CD14-positive monocyte (primary cell): ENCODE results near the gene TRAT1. TPM values are rescaled to one million over a fixed set of nuclear protein-coding genes. Genes with fewer than 3 reads are reported as not detected.

Experiments used
- DNase-seq, 3 donors: peaks; one replicate each; pipeline ENCODE4 v3.0.0-alpha.2; 2011 to 2022
- H2AFZ ChIP-seq: 2 replicates; pipeline ENCODE4 v1.6.0; 2012; ENCODE audit warnings: mild to moderate bottlenecking, low read depth, low read length, inconsistent platforms; ENCODE audit not compliant: insufficient read depth, poor library complexity, severe bottlenecking
- H3K27ac ChIP-seq, 2 donors: 1 replicate in 1 of 2; 2 replicates in 1 of 2; pipeline ENCODE4 v1.5.1; 2012 to 2013; ENCODE audit warnings: low read length in 2 of 2, control low read depth in 1 of 2, inconsistent platforms in 1 of 2, low read depth in 1 of 2, mild to moderate bottlenecking in 1 of 2
- H3K27me3 ChIP-seq, 2 donors: one replicate each; pipeline versions ENCODE4 v1.6.0 to v1.6.1; 2011 to 2013; ENCODE audit warnings: low read length in 2 of 2; ENCODE audit not compliant: control insufficient read depth in 2 of 2, insufficient read depth in 2 of 2
- H3K36me3 ChIP-seq, 2 donors: replicated peaks in 1 of 2; 1 replicate in 1 of 2; 2 replicates in 1 of 2; pipeline versions ENCODE4 v1.5.1 to v1.6.1; 2012 to 2013; ENCODE audit warnings: low read length in 2 of 2, control low read depth in 1 of 2, inconsistent platforms in 1 of 2, mild to moderate bottlenecking in 1 of 2; ENCODE audit not compliant: insufficient read depth in 2 of 2, control insufficient read depth in 1 of 2
- H3K4me1 ChIP-seq, 2 donors: 1 replicate in 1 of 2; 2 replicates in 1 of 2; pipeline versions ENCODE4 v1.5.1 to v1.6.1; 2012 to 2013; ENCODE audit warnings: low read length in 2 of 2, control low read depth in 1 of 2, inconsistent platforms in 1 of 2, mild to moderate bottlenecking in 1 of 2, moderate library complexity in 1 of 2; ENCODE audit not compliant: insufficient read depth in 2 of 2, control insufficient read depth in 1 of 2
- H3K4me2 ChIP-seq: replicated peaks from 2 replicates; pipeline ENCODE3; 2012; ENCODE audit warnings: low read length, moderate library complexity, mild to moderate bottlenecking; ENCODE audit not compliant: poor library complexity, severe bottlenecking; ENCODE audit errors: extremely low read depth
- H3K4me3 ChIP-seq, 3 experiments: fragments of 200-600 bp in 1 of 3; sonication (generic) in 1 of 3; replicated peaks in 1 of 3; 1 replicate in 2 of 3; 2 replicates in 1 of 3; pipeline ENCODE4 v1.5.1; 2011 to 2013; ENCODE audit warnings: low read length in 3 of 3, mild to moderate bottlenecking in 3 of 3, control low read depth in 2 of 3, low read depth in 2 of 3, inconsistent platforms in 1 of 3, moderate library complexity in 1 of 3
- H3K79me2 ChIP-seq: 2 replicates; pipeline ENCODE4 v1.6.0; 2012; ENCODE audit warnings: mild to moderate bottlenecking, control low read depth, inconsistent platforms, low read length, moderate library complexity; ENCODE audit not compliant: insufficient read depth
- H3K9ac ChIP-seq: 2 replicates; pipeline ENCODE4 v1.6.0; 2017; ENCODE audit warnings: low read length, mild to moderate bottlenecking; ENCODE audit not compliant: insufficient read depth, poor library complexity, severe bottlenecking
- H3K9me3 ChIP-seq, 2 donors: replicated peaks in 1 of 2; 1 replicate in 1 of 2; 2 replicates in 1 of 2; pipeline versions ENCODE4 v1.5.1 to v1.6.1; 2012 to 2013; ENCODE audit warnings: low read length in 2 of 2, control low read depth in 1 of 2; ENCODE audit not compliant: control insufficient read depth in 1 of 2, insufficient read depth in 1 of 2
- H4K20me1 ChIP-seq: 2 replicates; pipeline ENCODE4 v1.6.0; 2012; ENCODE audit warnings: mild to moderate bottlenecking, low read length, control low read depth, moderate library complexity; ENCODE audit not compliant: insufficient read depth
- H3K27ac Mint-ChIP-seq, 7 donors: one replicate each; pipeline ENCODE4 v1.8.0; 2020; ENCODE audit warnings: mild to moderate bottlenecking in 7 of 7, mixed read lengths in 7 of 7, moderate library complexity in 6 of 7, inconsistent platforms in 2 of 7
- H3K27me3 Mint-ChIP-seq, 3 donors: one replicate each; pipeline ENCODE4 v1.8.0; 2021 to 2022; ENCODE audit warnings: low read depth in 3 of 3, mild to moderate bottlenecking in 3 of 3, mixed read lengths in 3 of 3, moderate library complexity in 3 of 3, inconsistent platforms in 1 of 3
- H3K36me3 Mint-ChIP-seq, 2 donors: one replicate each; pipeline ENCODE4 v1.8.0; 2020; ENCODE audit warnings: mixed read lengths in 2 of 2, inconsistent platforms in 1 of 2, mild to moderate bottlenecking in 1 of 2
- H3K4me1 Mint-ChIP-seq: one replicate; pipeline ENCODE4 v1.8.0; 2020; ENCODE audit warnings: mild to moderate bottlenecking, mixed read lengths
- H3K4me3 Mint-ChIP-seq, 2 donors: one replicate each; pipeline ENCODE4 v1.8.0; 2020; ENCODE audit warnings: mild to moderate bottlenecking in 2 of 2, mixed read lengths in 2 of 2, moderate library complexity in 1 of 2
- H3K9me3 Mint-ChIP-seq, 7 donors: one replicate each; pipeline ENCODE4 v1.8.0; 2020 to 2022; ENCODE audit warnings: mixed read lengths in 7 of 7, mild to moderate bottlenecking in 6 of 7, moderate library complexity in 6 of 7, inconsistent platforms in 2 of 7
- CTCF ChIP-seq: fragments of 200-600 bp; IDR thresholded peaks from one replicate; pipeline ENCODE4 v1.8.0; 2022; ENCODE audit warnings: antibody characterized with exemption, mild to moderate bottlenecking
- WGBS: methylation state at CpG from one replicate; pipeline ENCODE4 v1.1.5; 2013; ENCODE audit warnings: missing lambda C conversion rate; ENCODE audit not compliant: insufficient coverage; 5-methylcytosine and 5-hydroxymethylcytosine counted together
- intact Hi-C, 2 donors: fragments of 100-400 bp; cut with micrococcal nuclease; formaldehyde crosslinking; loops; one replicate each; pipeline versions ENCODE4 v1.15.0 to v1.15.1; 2023
- polyA plus RNA-seq, 3 donors: library from polyadenylated mRNA; depleted of rRNA in 1 of 3; unstranded in 2 of 3; stranded (reverse) in 1 of 3; fragments of 300-500 nt in 2 of 3; fragments of >200 nt in 1 of 3; fragmentation: Illumina TruSeq in 2 of 3; gene quantifications; 1 replicate in 2 of 3; 2 replicates in 1 of 3; pipeline ENCODE4 v1.2.3, GENCODE V29; 2012 to 2021

Gene TRAT1
- polyA plus RNA-seq, 3 donors: 0.04 to 0.37 (median 0.33) TPM

GRCh38 chr3:108818404-108818803, 4.2 kb upstream of the TRAT1 start:
- intact Hi-C loops: no loop called here
- peaks cover 0 to 4% (median 0%) of the 10 kb centered on the region in 7 donors for H3K9me3 Mint-ChIP-seq
- H3K27ac Mint-ChIP-seq: no peak overlapping the region
- no peak overlapping the region for H3K4me3 Mint-ChIP-seq
- Histone ChIP-seq H3K9ac (no peak overlapping the region), H4K20me1 (no peaks in the 10 kb centered on the region), H3K27ac (no peak overlapping the region), H3K79me2 (no peaks in the 10 kb centered on the region), H3K4me3 (no peak overlapping the region), H3K27me3 (no peaks in the 10 kb centered on the region), H2AFZ (no peak overlapping the region), H3K36me3 (no peaks in the 10 kb centered on the region), H3K4me1 (no peaks in the 10 kb centered on the region), H3K4me2 (no peak overlapping the region), H3K9me3 (no peaks in the 10 kb centered on the region)
- TF ChIP-seq CTCF: no peak
- no peaks in the 10 kb centered on the region for H3K27me3 Mint-ChIP-seq
- H3K4me1 Mint-ChIP-seq: no peaks in the 10 kb centered on the region
- no peaks in the 10 kb centered on the region for H3K36me3 Mint-ChIP-seq
- WGBS: 56% methylated on average over 2 of the region's 2 CpGs
- no peak for DNase-seq

GRCh38 chr3:108820586-108820985, 2.0 kb upstream of the TRAT1 start:
- Mint-ChIP-seq H3K4me3 (no peak overlapping the region), H3K9me3 (peaks cover 0 to under 1% (median 0%) of the 10 kb centered on the region in 7 donors), H3K27me3 (peaks cover 0 to 1% (median 0%) of the 10 kb centered on the region in 3 donors), H3K27ac (no peak overlapping the region), H3K4me1 (no peaks in the 10 kb centered on the region), H3K36me3 (no peaks in the 10 kb centered on the region)
- no peak overlapping the region for H3K9ac ChIP-seq
- H3K79me2 ChIP-seq: no peaks in the 10 kb centered on the region
- no peaks in the 10 kb centered on the region for H3K9me3 ChIP-seq
- H3K4me3 ChIP-seq: no peak overlapping the region
- H3K4me2 ChIP-seq: no peak overlapping the region
- H3K27ac ChIP-seq: no peak overlapping the region
- H3K27me3 ChIP-seq: no peaks in the 10 kb centered on the region
- H2AFZ ChIP-seq: no peak overlapping the region
- WGBS: 83% methylated on average over 1 of the region's 1 CpG
- no peak for TF ChIP-seq CTCF
- no peaks in the 10 kb centered on the region for H4K20me1 ChIP-seq
- intact Hi-C loops: no loop called here
- no peak for DNase-seq
- no peaks in the 10 kb centered on the region for H3K36me3 ChIP-seq
- H3K4me1 ChIP-seq: no peaks in the 10 kb centered on the region
